ENCODE measurements around the gene PDE4C. TPM values are rescaled to one million over a fixed set of nuclear protein-coding genes. Genes with fewer than 3 reads are reported as not detected.
A peak's percentile ranks its signal among the peaks of the same experiment; 100 is the strongest.

Gene PDE4C
- total RNA-seq, 1 donor from 2014 or later: 1.4 TPM

- no peak for TF ChIP-seq CTCF (IDR thresholded peaks at IDR 0.05; ENCODE audit: unreplicated experiment)
- Mint-ChIP-seq H3K27ac (peak overlapping the region; percentile 87), H3K27me3 (ENCODE audit: low read depth) (peaks cover 59% of the 10 kb centered on the region), H3K4me3 (peak overlapping the region; percentile 81), H3K4me1 (peaks cover 19% of the 10 kb centered on the region), H3K36me3 (no peaks in the 10 kb centered on the region), H3K9me3 (no peaks in the 10 kb centered on the region)
- DNase-seq (ENCODE audit: low spot score in 2 of 2, unreplicated experiment in 2 of 2): peak; percentile 93 to 97
Measured at GRCh38 chr19:18224525-18225354, 1.5 kb downstream of the PDE4C start.

- TF ChIP-seq CTCF (IDR thresholded peaks at IDR 0.05; ENCODE audit: unreplicated experiment): no peak
- DNase-seq (ENCODE audit: low spot score in 2 of 2, unreplicated experiment in 2 of 2): peak in 1 of 2 experiments; percentile 59
- H3K27ac Mint-ChIP-seq: peak overlapping the region; percentile 68
- H3K4me1 Mint-ChIP-seq: peaks cover 19% of the 10 kb centered on the region
- H3K9me3 Mint-ChIP-seq: no peaks in the 10 kb centered on the region
- H3K36me3 Mint-ChIP-seq: no peaks in the 10 kb centered on the region
- H3K27me3 Mint-ChIP-seq (ENCODE audit: low read depth): peaks cover 56% of the 10 kb centered on the region
- H3K4me3 Mint-ChIP-seq: peak overlapping the region; percentile 81
Measured at GRCh38 chr19:18223860-18224524, 2.2 kb downstream of the PDE4C start.

GRCh38 chr19:18221815-18222725 lies 4.2 kb downstream of the PDE4C start:
- peaks cover 49% of the 10 kb centered on the region for H3K27me3 Mint-ChIP-seq (ENCODE audit: low read depth)
- no peak for TF ChIP-seq CTCF (IDR thresholded peaks at IDR 0.05; ENCODE audit: unreplicated experiment)
- H3K36me3 Mint-ChIP-seq: no peaks in the 10 kb centered on the region
- H3K4me3 Mint-ChIP-seq: no peak overlapping the region
- H3K9me3 Mint-ChIP-seq: no peaks in the 10 kb centered on the region
- H3K27ac Mint-ChIP-seq: no peak overlapping the region
- peaks cover 17% of the 10 kb centered on the region for H3K4me1 Mint-ChIP-seq
- no peak for DNase-seq (ENCODE audit: low spot score in 2 of 2, unreplicated experiment in 2 of 2)

GRCh38 chr19:18220632-18221275 lies 5.5 kb downstream of the PDE4C start:
- no peak for TF ChIP-seq CTCF (IDR thresholded peaks at IDR 0.05; ENCODE audit: unreplicated experiment)
- DNase-seq (ENCODE audit: low spot score in 2 of 2, unreplicated experiment in 2 of 2): no peak
- Mint-ChIP-seq H3K27me3 (ENCODE audit: low read depth) (peaks cover 39% of the 10 kb centered on the region), H3K27ac (no peak overlapping the region), H3K36me3 (no peaks in the 10 kb centered on the region), H3K4me3 (no peak overlapping the region), H3K9me3 (no peaks in the 10 kb centered on the region), H3K4me1 (peaks cover 15% of the 10 kb centered on the region)

All from mesothelial cell of epicardium (in vitro differentiated cells).